D721Med (cell line): ENCODE results near the gene LDB2.

Experiments used
- DNase-seq: peaks from one replicate; pipeline ENCODE4 v3.0.0; 2011; ENCODE audit warnings: low spot score; ENCODE audit not compliant: insufficient read length
- FAIRE-seq: peaks from 2 replicates; lab custom pipeline; 2011; peaks lifted over from hg19 to GRCh38; lab: Jason Lieb, UNC
- CTCF ChIP-seq: IDR thresholded peaks from 2 replicates; pipeline ENCODE4 v1.5.1; 2012; ENCODE audit warnings: mild to moderate bottlenecking, control low read depth; ENCODE audit not compliant: insufficient read depth; ENCODE audit errors: missing control alignments

LDB2 gene

DNA sequence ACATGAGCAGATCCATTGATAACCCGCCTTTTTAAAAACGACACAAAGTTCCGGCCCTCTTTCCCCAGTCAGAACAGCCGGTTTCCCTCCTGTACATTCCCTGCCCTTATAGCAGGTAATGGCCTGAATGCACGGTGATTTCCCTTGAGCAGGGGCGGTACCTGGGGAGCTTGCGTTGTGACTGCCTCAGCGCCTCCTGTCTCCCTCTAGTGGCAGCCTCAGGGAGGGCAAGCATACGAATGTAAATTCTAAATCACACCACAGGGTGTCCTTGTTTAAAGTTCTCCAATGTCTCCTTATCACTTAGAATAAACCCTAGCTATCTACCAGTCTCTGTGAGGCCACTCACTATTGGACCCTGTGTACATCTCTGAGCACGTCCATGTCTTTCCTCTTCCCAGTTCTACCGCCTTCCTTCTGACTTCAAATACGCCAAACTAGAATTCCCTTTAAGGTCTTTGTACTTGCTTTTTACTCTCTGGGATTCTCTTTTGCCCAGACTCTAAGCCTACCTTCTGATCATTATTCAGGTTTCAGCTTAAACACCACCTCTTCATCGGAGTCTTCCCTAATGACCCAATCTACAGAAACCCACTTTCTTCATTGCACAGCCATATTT, 18.4 kb upstream of the LDB2 start:
- FAIRE-seq (no peak), DNase-seq (no peak)
- peak; percentile 97 for TF ChIP-seq CTCF

DNA sequence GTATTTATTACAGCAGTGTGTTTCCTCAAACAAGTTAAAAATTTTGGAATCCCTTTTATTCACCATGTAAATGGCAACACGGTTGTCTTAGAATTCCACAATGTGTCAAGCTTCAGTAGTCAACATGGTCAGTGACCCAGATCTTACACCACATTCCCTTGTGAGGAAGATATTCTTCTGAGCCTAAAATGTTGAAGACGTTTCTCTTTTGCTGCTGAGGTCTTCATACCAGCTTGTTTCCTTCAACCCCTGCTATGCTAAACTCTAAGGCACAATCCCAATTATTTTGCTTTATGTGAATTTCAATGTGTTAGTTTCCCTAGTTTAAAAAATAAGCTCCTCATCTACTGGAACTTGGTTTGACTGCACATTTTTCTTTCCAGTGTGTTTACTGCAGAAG, 17.6 kb upstream of the LDB2 start:
- no peak for DNase-seq
- TF ChIP-seq CTCF: no peak
- no peak for FAIRE-seq

GRCh38 chr4:16914208-16914607, 15.8 kb upstream of the LDB2 start:
- peak; percentile 12 for TF ChIP-seq CTCF
- FAIRE-seq (no peak), DNase-seq (no peak)

DNA sequence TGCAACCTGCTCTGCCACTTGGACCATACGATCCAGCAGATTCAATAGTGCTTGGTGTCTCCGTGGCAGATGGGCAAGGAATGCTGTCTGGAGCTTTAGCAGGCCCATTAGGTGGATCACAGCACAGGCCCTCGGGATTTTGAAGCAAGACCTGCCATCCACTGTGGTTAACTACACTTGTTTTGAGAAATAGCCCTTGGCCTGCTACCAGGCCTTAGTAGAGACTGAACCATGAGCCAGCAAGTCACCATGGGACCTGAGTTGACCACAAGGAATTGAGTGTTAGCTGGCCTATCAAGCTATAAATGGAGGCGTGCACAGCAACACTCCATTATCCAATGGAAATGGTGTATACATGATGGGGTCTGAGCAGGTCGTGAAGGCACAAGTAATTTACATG, 14.5 kb upstream of the LDB2 start:
- DNase-seq (no peak), FAIRE-seq (no peak)
- no peak for TF ChIP-seq CTCF

DNA sequence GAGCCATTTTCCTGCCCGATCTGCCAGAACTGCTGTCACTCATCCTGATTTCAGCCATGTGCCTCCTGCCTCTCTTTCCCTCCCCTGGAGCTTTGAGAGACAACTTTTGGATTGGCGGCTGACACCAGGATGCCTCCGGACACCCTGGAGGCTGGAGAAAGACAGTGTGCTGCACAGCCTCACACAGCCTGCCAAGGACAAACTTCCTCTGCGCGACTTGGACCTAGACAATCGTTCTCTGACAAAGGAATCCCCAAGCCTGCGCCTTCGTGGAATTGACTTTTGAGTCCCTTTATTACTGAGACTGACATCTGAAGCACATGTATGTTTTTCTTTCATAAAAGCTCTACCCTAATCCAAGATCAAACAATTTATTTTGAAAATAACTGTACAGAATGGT, 10.8 kb upstream of the LDB2 start:
- no peak for FAIRE-seq

DNA sequence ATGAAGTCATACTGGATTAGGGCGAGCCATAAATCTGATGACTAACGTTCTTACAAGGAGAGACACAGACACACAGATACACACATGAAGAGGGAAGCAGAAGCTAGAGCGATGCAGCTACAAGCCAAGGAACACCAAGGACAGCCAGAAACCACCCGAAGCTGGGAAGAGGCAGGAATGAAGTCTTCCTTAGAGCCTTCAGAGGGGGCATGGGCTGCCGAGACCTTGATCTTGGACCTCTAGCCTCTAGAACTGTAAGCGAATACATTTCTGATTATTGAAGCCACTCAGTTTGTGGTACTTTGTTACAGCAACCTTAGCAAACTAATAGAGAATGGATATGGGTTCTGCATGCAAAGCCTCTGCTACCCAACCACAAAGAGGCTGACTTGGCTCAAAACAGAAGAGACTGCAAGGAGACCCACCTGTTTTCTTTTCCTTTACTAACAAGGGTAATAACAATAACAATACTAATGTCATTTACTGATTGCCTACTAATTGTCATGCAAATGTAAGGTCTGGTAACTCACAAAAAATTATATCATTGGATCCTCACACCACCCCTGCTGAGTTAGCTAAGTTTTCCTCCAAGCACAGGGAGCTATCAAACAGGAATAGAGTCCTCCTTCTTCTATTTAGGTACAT, 10.1 kb upstream of the LDB2 start:
- no peak for DNase-seq
- FAIRE-seq: no peak
- no peak for TF ChIP-seq CTCF

More for the DNA sequence above, 10.8 kb upstream of the LDB2 start:
- TF ChIP-seq CTCF: no peak
- no peak for DNase-seq

- no peak for TF ChIP-seq CTCF
- FAIRE-seq (no peak), DNase-seq (no peak)
Observed at GRCh38 chr4:16900325-16900724, 1.9 kb upstream of the LDB2 start.
